ENCODE measurements around the gene TMEM161B.
"Not testable (repeated sequence)": the region's sequence is repeated elsewhere in the genome, so short reads cannot be mapped to it uniquely, and the experiment has no call there.

The TMEM161B gene

GRCh38 chr5:88177486-88177885, 91.2 kb downstream of the TMEM161B start:
- DNase-seq: not testable (repeated sequence)

- no peak for DNase-seq
These were observed 95.5 kb downstream of the TMEM161B start for GRCh38 chr5:88172847-88173758.

GRCh38 chr5:88159591-88159990, 109.1 kb downstream of the TMEM161B start:
- DNase-seq: no peak

- no peak for DNase-seq
These were observed 110.6 kb downstream of the TMEM161B start for GRCh38 chr5:88158056-88158455.

GRCh38 chr5:88154891-88155290, 113.8 kb downstream of the TMEM161B start:
- DNase-seq: no peak

GRCh38 chr5:88150747-88151146, 117.9 kb downstream of the TMEM161B start:
- no peak for DNase-seq

- no peak for DNase-seq
These were observed 122.8 kb downstream of the TMEM161B start for GRCh38 chr5:88145611-88146467.

GRCh38 chr5:88145221-88145610, 123.4 kb downstream of the TMEM161B start:
- no peak for DNase-seq
